H9 (cell line): ENCODE measurements around the gene SLC12A5. TPM values are rescaled to one million over a fixed set of nuclear protein-coding genes. Genes with fewer than 3 reads are reported as not detected.

ENCODE experiments used
- DNase-seq: peaks from one replicate; pipeline ENCODE4 v3.0.0-alpha.2; 2017
- H2AFZ ChIP-seq: one replicate; pipeline ENCODE4 v1.6.1; 2013; ENCODE audit warnings: mild to moderate bottlenecking, low read length, control low read depth, moderate library complexity
- H2AK5ac ChIP-seq: 2 replicates; pipeline ENCODE4 v1.6.1; 2013; ENCODE audit warnings: low read length, control low read depth, mixed read lengths; ENCODE audit not compliant: insufficient read length
- H2BK120ac ChIP-seq: one replicate; pipeline ENCODE4 v1.6.1; 2013; ENCODE audit warnings: low read depth, mild to moderate bottlenecking, low read length, control low read depth, inconsistent platforms; ENCODE audit not compliant: poor library complexity, severe bottlenecking
- H2BK12ac ChIP-seq: 2 replicates; pipeline ENCODE4 v1.6.1; 2013; ENCODE audit warnings: low read length, control low read depth, mixed read lengths, low read depth; ENCODE audit not compliant: insufficient read length
- H2BK15ac ChIP-seq: 2 replicates; pipeline ENCODE4 v1.6.1; 2013; ENCODE audit warnings: low read depth, low read length, control low read depth
- H2BK20ac ChIP-seq: one replicate; pipeline ENCODE4 v1.6.1; 2013; ENCODE audit warnings: low read depth, mild to moderate bottlenecking, low read length, control low read depth, inconsistent platforms; ENCODE audit not compliant: poor library complexity, severe bottlenecking
- H2BK5ac ChIP-seq: 2 replicates; pipeline ENCODE4 v1.6.1; 2013; ENCODE audit warnings: low read length, control low read depth, mixed read lengths; ENCODE audit not compliant: insufficient read length
- H3K14ac ChIP-seq: 2 replicates; pipeline ENCODE4 v1.6.1; 2013; ENCODE audit warnings: low read length, control low read depth; ENCODE audit not compliant: insufficient read depth
- H3K18ac ChIP-seq: 2 replicates; pipeline ENCODE4 v1.6.1; 2013; ENCODE audit warnings: low read depth, mild to moderate bottlenecking, mixed read lengths, low read length, control low read depth; ENCODE audit not compliant: insufficient read length
- H3K23ac ChIP-seq: 2 replicates; pipeline ENCODE4 v1.6.1; 2013; ENCODE audit warnings: low read length, control low read depth, mixed read lengths, low read depth; ENCODE audit not compliant: insufficient read length
- H3K23me2 ChIP-seq: 2 replicates; pipeline ENCODE4 v1.6.1; 2013; ENCODE audit warnings: low read depth, mild to moderate bottlenecking, mixed read lengths, low read length, control low read depth; ENCODE audit not compliant: insufficient read length, poor library complexity, severe bottlenecking
- H3K27ac ChIP-seq: 2 replicates; pipeline ENCODE4 v1.5.1; 2013; ENCODE audit warnings: low read length, control low read depth, mixed read lengths, low read depth; ENCODE audit not compliant: insufficient read length
- H3K27me3 ChIP-seq: 2 replicates; pipeline ENCODE4 v1.6.1; 2013; ENCODE audit warnings: low read length, control low read depth, inconsistent platforms; ENCODE audit not compliant: insufficient read depth
- H3K4ac ChIP-seq: 2 replicates; pipeline ENCODE4 v1.6.1; 2013; ENCODE audit warnings: low read depth, mild to moderate bottlenecking, control low read depth, inconsistent platforms, low read length, moderate library complexity
- H3K4me1 ChIP-seq: 2 replicates; pipeline ENCODE4 v1.6.1; 2013; ENCODE audit warnings: low read length, control low read depth, inconsistent platforms; ENCODE audit not compliant: insufficient read depth
- H3K4me2 ChIP-seq: 2 replicates; pipeline ENCODE4 v1.6.1; 2013; ENCODE audit warnings: low read length, control low read depth, mixed read lengths; ENCODE audit not compliant: insufficient read length, insufficient read depth
- H3K56ac ChIP-seq: 2 replicates; pipeline ENCODE4 v1.6.1; 2013; ENCODE audit warnings: low read depth, mild to moderate bottlenecking, mixed read lengths, low read length, control low read depth; ENCODE audit not compliant: insufficient read length
- H3K79me1 ChIP-seq: 2 replicates; pipeline ENCODE4 v1.6.1; 2013; ENCODE audit warnings: low read depth, mild to moderate bottlenecking, moderate library complexity, low read length, control low read depth, inconsistent platforms; ENCODE audit not compliant: insufficient read depth, poor library complexity, severe bottlenecking
- H3K79me2 ChIP-seq: 2 replicates; pipeline ENCODE4 v1.6.1; 2013; ENCODE audit warnings: low read length, control low read depth, inconsistent platforms; ENCODE audit not compliant: insufficient read depth
- H3K9ac ChIP-seq: 2 replicates; pipeline ENCODE4 v1.6.1; 2013; ENCODE audit warnings: low read length, control low read depth, mixed read lengths; ENCODE audit not compliant: insufficient read length; ENCODE audit errors: extremely low read depth
- H3K9me3 ChIP-seq: one replicate; pipeline ENCODE4 v1.6.1; 2013; ENCODE audit warnings: low read depth, low read length, inconsistent platforms; ENCODE audit not compliant: control insufficient read depth
- H3T11ph ChIP-seq: one replicate; pipeline ENCODE4 v1.6.1; 2013; ENCODE audit warnings: mild to moderate bottlenecking, low read length, control low read depth, inconsistent platforms
- H4K20me1 ChIP-seq: one replicate; pipeline ENCODE4 v1.6.1; 2013; ENCODE audit not compliant: control insufficient read depth, insufficient read length, insufficient read depth
- H4K5ac ChIP-seq: 2 replicates; pipeline ENCODE4 v1.6.1; 2013; ENCODE audit warnings: low read depth, mild to moderate bottlenecking, mixed read lengths, low read length, control low read depth; ENCODE audit not compliant: insufficient read length
- H4K8ac ChIP-seq: replicated peaks from 2 replicates; pipeline ENCODE4 v1.6.1; 2013; ENCODE audit warnings: low read length, control low read depth, mixed read lengths, low read depth; ENCODE audit not compliant: insufficient read length
- H4K91ac ChIP-seq: 2 replicates; pipeline ENCODE4 v1.6.1; 2013; ENCODE audit warnings: low read depth, mild to moderate bottlenecking, moderate library complexity, mixed read lengths, low read length, control low read depth; ENCODE audit not compliant: insufficient read length
- H3K27ac Mint-ChIP-seq, 3 experiments: 2 replicates in 2 of 3; 3 replicates in 1 of 3; pipeline ENCODE4 v1.8.0; 2020 to 2021; ENCODE audit warnings: mixed read lengths in 3 of 3, mild to moderate bottlenecking in 1 of 3, moderate library complexity in 1 of 3
- H3K27me3 Mint-ChIP-seq: 2 replicates; pipeline ENCODE4 v1.8.0; 2021; ENCODE audit warnings: low read depth, mild to moderate bottlenecking, moderate library complexity, mixed read lengths
- H3K36me3 Mint-ChIP-seq, 3 experiments: 2 replicates in 2 of 3; 3 replicates in 1 of 3; pipeline ENCODE4 v1.8.0; 2020 to 2021; ENCODE audit warnings: low read depth in 3 of 3, mixed read lengths in 3 of 3; ENCODE audit not compliant: insufficient read depth in 1 of 3
- H3K4me1 Mint-ChIP-seq, 2 experiments: 2 replicates each; pipeline ENCODE4 v1.8.0; 2020; ENCODE audit warnings: mixed read lengths in 2 of 2
- H3K4me3 Mint-ChIP-seq, 2 experiments: 2 replicates in 1 of 2; 3 replicates in 1 of 2; pipeline ENCODE4 v1.8.0; 2020 to 2021; ENCODE audit warnings: mild to moderate bottlenecking in 2 of 2, mixed read lengths in 2 of 2, moderate library complexity in 1 of 2
- H3K9me3 Mint-ChIP-seq, 2 experiments: 2 replicates in 1 of 2; 3 replicates in 1 of 2; pipeline ENCODE4 v1.8.0; 2020; ENCODE audit warnings: mild to moderate bottlenecking in 2 of 2, mixed read lengths in 2 of 2, moderate library complexity in 1 of 2
- WGBS: extraction: QIAGEN DNeasy Blood & Tissue Kit; methylation state at CpG from one replicate; pipeline ENCODE4 v1.1.7; 2013; ENCODE audit warnings: missing lambda C conversion rate, low lambda C conversion rate, mixed read lengths; ENCODE audit not compliant: insufficient read length; ENCODE audit errors: extremely low coverage; 5-methylcytosine and 5-hydroxymethylcytosine counted together
- total RNA-seq: library from RNA; stranded (reverse); gene quantifications from 2 replicates; pipeline ENCODE4 v1.2.1, GENCODE V29; 2021
- TF ChIP-seq, protein P1 (sequence below): fragments of 200-600 bp; sonication (generic); conservative IDR thresholded peaks from 3 replicates; pipeline ENCODE4 v1.8.0; 2021; ENCODE audit warnings: antibody characterized with exemption, mild to moderate bottlenecking

Gene SLC12A5
- total RNA-seq, 1 experiment from 2014 or later: 8.7 TPM

GRCh38 chr20:46073024-46073423 lies 44.0 kb downstream of the SLC12A5 start:
- no peaks in the 10 kb centered on the region for H3K9me3 Mint-ChIP-seq
- Histone ChIP-seq H3K9ac (no peak overlapping the region), H3K9me3 (no peaks in the 10 kb centered on the region), H3K4me2 (no peak overlapping the region), H3K56ac (no peak overlapping the region), H3K23ac (no peak overlapping the region), H3K79me1 (peaks cover 3% of the 10 kb centered on the region), H3K27ac (no peak overlapping the region), H4K5ac (no peak overlapping the region), H3K23me2 (no peaks in the 10 kb centered on the region), H3K18ac (no peak overlapping the region), H3K27me3 (no peaks in the 10 kb centered on the region), H2AFZ (no peak overlapping the region), H3K14ac (no peak overlapping the region), H2BK15ac (no peak overlapping the region), H2AK5ac (no peak overlapping the region), H2BK12ac (no peak overlapping the region), H4K8ac (no peak overlapping the region), H2BK20ac (no peak overlapping the region), H4K91ac (no peak overlapping the region), H3K79me2 (no peaks in the 10 kb centered on the region; the same call in 1 of the 2 replicates), H2BK120ac (no peak overlapping the region), H4K20me1 (no peaks in the 10 kb centered on the region), H3K4ac (no peak overlapping the region), H2BK5ac (no peak overlapping the region), H3T11ph (no peak overlapping the region), H3K4me1 (peaks cover 17% of the 10 kb centered on the region)
- WGBS: no CpG with 5 or more reads among the region's 4 CpGs
- no peaks in the 10 kb centered on the region for H3K27me3 Mint-ChIP-seq
- DNase-seq: no peak
- H3K36me3 Mint-ChIP-seq: peaks cover 7 to 28% (median 21%) of the 10 kb centered on the region in 3 experiments
- no peak overlapping the region for H3K4me3 Mint-ChIP-seq
- H3K27ac Mint-ChIP-seq: no peak overlapping the region
- H3K4me1 Mint-ChIP-seq: peaks cover 17 to 19% of the 10 kb centered on the region in 2 experiments
- TF ChIP-seq, protein P1, sequence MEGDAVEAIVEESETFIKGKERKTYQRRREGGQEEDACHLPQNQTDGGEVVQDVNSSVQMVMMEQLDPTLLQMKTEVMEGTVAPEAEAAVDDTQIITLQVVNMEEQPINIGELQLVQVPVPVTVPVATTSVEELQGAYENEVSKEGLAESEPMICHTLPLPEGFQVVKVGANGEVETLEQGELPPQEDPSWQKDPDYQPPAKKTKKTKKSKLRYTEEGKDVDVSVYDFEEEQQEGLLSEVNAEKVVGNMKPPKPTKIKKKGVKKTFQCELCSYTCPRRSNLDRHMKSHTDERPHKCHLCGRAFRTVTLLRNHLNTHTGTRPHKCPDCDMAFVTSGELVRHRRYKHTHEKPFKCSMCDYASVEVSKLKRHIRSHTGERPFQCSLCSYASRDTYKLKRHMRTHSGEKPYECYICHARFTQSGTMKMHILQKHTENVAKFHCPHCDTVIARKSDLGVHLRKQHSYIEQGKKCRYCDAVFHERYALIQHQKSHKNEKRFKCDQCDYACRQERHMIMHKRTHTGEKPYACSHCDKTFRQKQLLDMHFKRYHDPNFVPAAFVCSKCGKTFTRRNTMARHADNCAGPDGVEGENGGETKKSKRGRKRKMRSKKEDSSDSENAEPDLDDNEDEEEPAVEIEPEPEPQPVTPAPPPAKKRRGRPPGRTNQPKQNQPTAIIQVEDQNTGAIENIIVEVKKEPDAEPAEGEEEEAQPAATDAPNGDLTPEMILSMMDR: no peak
